ENCODE results near the gene UNG. TPM values are rescaled to one million over a fixed set of nuclear protein-coding genes. Genes with fewer than 3 reads are reported as not detected.
A peak's percentile ranks its signal among the peaks of the same experiment; 100 is the strongest.

Gene UNG
- total RNA-seq, 4 donors from 2014 or later, result 21.6 to 32.7 (median 27.9) TPM

DNA sequence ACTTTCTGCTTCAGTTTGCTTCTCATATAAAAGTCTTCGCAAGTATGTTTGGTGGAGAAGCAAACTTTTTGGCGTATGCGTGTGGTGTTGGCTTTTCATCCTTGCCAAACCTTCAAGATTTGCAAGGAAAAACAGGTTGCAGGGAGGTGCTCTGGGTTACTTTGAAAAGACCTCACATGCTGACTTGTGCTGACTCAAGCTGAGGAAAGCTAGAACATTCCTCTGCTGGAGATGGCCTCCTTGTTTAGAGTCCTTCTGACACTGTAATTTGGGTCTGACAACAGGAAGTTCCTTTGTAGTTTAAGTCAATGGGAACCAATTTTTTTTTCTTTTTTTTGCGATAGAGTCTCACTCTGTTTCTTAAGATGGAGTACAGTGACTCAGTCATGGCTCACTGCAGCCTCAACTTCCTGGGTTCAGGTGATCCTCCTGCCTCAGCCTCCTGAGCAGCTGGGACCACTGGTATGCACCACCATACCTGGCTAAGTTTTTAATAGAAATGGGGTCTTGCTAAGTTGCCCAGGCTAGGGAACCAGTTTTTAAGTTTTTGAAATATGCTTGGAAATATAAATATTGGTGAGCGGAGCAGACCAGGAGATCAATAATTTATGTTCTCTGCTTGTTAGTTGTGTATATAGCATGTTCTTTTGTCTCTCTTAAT, 16.4 kb downstream of the UNG start:
- no peaks in the 10 kb centered on the region for H3K27me3 ChIP-seq
- H3K4me3 ChIP-seq, result no peak overlapping the region
- no peak for TF ChIP-seq POLR2A (IDR thresholded peaks at IDR 0.05)
- no peaks in the 10 kb centered on the region for H3K4me1 ChIP-seq
- intact Hi-C loops (cut with DNase I; ENCODE audit: low total_unique reads), result no loop called here
- DNase-seq, result no peak
- H3K36me3 ChIP-seq, result no peaks in the 10 kb centered on the region
- no peaks in the 10 kb centered on the region for H3K9me3 ChIP-seq
- peak overlapping the region; percentile 93 to 96 for H3K27ac ChIP-seq

DNA sequence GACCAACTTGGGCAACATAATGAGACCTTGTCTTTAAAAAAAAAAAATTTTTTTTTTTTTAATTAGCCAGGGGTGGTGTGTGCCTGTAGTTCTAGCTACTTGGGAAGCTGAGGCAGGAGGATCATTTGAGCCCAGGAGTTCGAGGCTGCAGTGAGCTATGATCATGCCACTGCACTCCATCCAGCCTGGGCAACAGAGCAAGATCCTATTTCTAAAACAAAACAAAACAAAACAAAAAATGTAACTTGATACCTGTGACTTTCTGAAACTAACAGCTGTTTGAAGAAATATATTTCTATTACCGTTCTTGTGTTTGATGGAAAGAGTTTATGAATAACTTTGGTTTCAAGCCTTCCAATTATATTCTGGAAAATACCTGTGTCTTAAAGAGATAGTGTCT, 17.2 kb downstream of the UNG start:
- H3K4me3 ChIP-seq, result no peak overlapping the region
- intact Hi-C loops (cut with DNase I; ENCODE audit: low total_unique reads), result no loop called here
- TF ChIP-seq POLR2A (IDR thresholded peaks at IDR 0.05) (no peak), CTCF (IDR thresholded peaks at IDR 0.05) (no peak)
- DNase-seq, result no peak
- no peaks in the 10 kb centered on the region for H3K27me3 ChIP-seq
- H3K36me3 ChIP-seq, result no peaks in the 10 kb centered on the region
- no peaks in the 10 kb centered on the region for H3K9me3 ChIP-seq
- no peaks in the 10 kb centered on the region for H3K4me1 ChIP-seq
- H3K27ac ChIP-seq, result peak overlapping the region; percentile 93 to 96

DNA sequence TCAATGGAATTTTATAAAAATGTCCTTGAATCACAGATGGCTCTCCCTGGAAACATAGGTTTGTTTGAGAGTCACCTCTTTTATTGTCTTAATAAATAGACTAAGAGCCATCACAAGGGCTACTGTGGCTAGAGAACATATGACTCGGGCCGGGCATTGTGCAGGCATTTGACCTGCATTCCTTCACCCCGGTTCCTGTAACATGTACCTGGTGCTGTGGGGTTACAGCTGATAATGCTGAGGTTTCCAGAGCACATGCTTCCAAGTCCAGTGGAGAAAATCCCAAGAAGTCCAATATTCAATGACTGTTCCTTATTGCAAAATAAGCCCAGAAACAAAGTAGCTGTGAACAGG, 18.0 kb downstream of the UNG start:
- intact Hi-C loops (cut with DNase I; ENCODE audit: low total_unique reads), result no loop called here
- no peak for DNase-seq
- Histone ChIP-seq H3K4me3 (no peak overlapping the region), H3K4me1 (no peaks in the 10 kb centered on the region), H3K27me3 (no peaks in the 10 kb centered on the region), H3K27ac (peak overlapping the region; percentile 93 to 96), H3K9me3 (no peaks in the 10 kb centered on the region), H3K36me3 (no peaks in the 10 kb centered on the region)
- TF ChIP-seq POLR2A (IDR thresholded peaks at IDR 0.05), result no peak
- no peak for TF ChIP-seq CTCF (IDR thresholded peaks at IDR 0.05)

GRCh38 chr12:109115758-109116610, 18.6 kb downstream of the UNG start, which contains the start of gene ACACB:
Gene ACACB (plus strand): TSS chr12:109116587. CDS start chr12:109139406, 22,819 bp downstream.
- Histone ChIP-seq H3K27ac (peak within 1 kb of the TSS; percentile 93 to 96), H3K4me1 (no peaks in the 10 kb centered on the region), H3K36me3 (no peaks in the 10 kb centered on the region), H3K27me3 (no peaks in the 10 kb centered on the region), H3K9me3 (no peaks in the 10 kb centered on the region), H3K4me3 (no peak within 1 kb of the TSS)
- no peak for TF ChIP-seq CTCF (IDR thresholded peaks at IDR 0.05)
- TF ChIP-seq POLR2A (IDR thresholded peaks at IDR 0.05), result peak in 1 of 2 donors; percentile 17
- intact Hi-C loops (cut with DNase I; ENCODE audit: low total_unique reads), result no loop called here
- DNase-seq, result peak; percentile 34 to 67

DNA sequence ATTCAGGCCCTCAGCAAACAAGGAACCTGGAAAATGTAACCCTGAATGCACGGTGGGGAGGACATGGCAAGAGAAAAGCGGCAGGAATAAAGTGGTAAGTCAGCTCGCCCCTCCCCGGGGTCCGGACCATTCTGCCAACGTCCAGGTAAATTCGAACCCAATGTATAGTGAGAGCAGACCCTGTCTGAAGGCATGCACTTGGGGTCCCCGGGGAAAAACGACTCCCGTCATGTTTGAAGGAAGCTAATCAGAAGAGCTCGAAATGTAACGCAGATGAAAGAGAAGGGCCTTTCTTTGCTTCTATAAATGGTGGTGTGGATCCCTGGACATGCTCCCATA, 19.2 kb downstream of the UNG start:
- H3K36me3 ChIP-seq, result no peaks in the 10 kb centered on the region
- TF ChIP-seq POLR2A (IDR thresholded peaks at IDR 0.05) (no peak), CTCF (IDR thresholded peaks at IDR 0.05) (no peak)
- no peaks in the 10 kb centered on the region for H3K4me1 ChIP-seq
- H3K27ac ChIP-seq, result peak overlapping the region; percentile 93 to 96
- no peak overlapping the region for H3K4me3 ChIP-seq
- no peak for DNase-seq
- no peaks in the 10 kb centered on the region for H3K27me3 ChIP-seq
- intact Hi-C loops (cut with DNase I; ENCODE audit: low total_unique reads), result no loop called here
- H3K9me3 ChIP-seq, result no peaks in the 10 kb centered on the region
